RWPE1 (cell line): ENCODE data around the gene PCGF3.
"Not testable (repeated sequence)": the region's sequence is repeated elsewhere in the genome, so short reads cannot be mapped to it uniquely, and the experiment has no call there.

Experiments used
- CTCF ChIA-PET: fragments of 350-600 bp; sonication (Branson Sonifier 250); formaldehyde crosslinking; extraction: SDS; loops from one replicate; lab custom pipeline; 2021; lab: Yijun Ruan, JAX
- POLR2A ChIA-PET: fragments of 400-600 bp; formaldehyde crosslinking; extraction: SDS; loops from one replicate; lab custom pipeline; 2020; ENCODE audit warnings: antibody characterized with exemption; ENCODE audit not compliant: low non-redundant PET; lab: Yijun Ruan, JAX
- DNase-seq: peaks from one replicate; pipeline ENCODE4 v3.0.0; 2012; ENCODE audit warnings: low spot score
- H3K27ac ChIP-seq: fragments of 450-650 bp; 2 replicates; pipeline ENCODE4 v1.5.1; 2017
- CTCF ChIP-seq: fragments of 450-650 bp; conservative IDR thresholded peaks from 2 replicates; pipeline ENCODE4 v1.5.1; 2017; ENCODE audit warnings: low read depth, mild to moderate bottlenecking

PCGF3 gene

GRCh38 chr4:779555-779954, 73.9 kb downstream of the PCGF3 start:
- no peak for DNase-seq
- ChIA-PET POLR2A (interaction anchor here (1.0 kb wide), 1 partner anchor 153 kb away, joined by 5 read pairs; the partner anchor contains the start of gene TMEM175), CTCF (no interaction called here)
- TF ChIP-seq CTCF = no peak
- H3K27ac ChIP-seq = peak overlapping the region; percentile 33; the same call in 1 of the 2 replicates

- CTCF ChIA-PET, DNase-seq: not testable (repeated sequence)
- POLR2A ChIA-PET = interaction anchor here (1.0 kb wide), 1 partner anchor 152 kb away, joined by 5 read pairs; the partner anchor contains the start of gene TMEM175
- peak overlapping the region; percentile 90 for H3K27ac ChIP-seq
Observed at GRCh38 chr4:780255-780654, 74.6 kb downstream of the PCGF3 start.

GRCh38 chr4:780716-781492, 75.3 kb downstream of the PCGF3 start:
- TF ChIP-seq CTCF = no peak
- CTCF ChIA-PET = interaction anchor here (0.7 kb wide), 1 partner anchor 230 kb away, joined by 3 read pairs; no protein-coding TSS in a partner anchor
- POLR2A ChIA-PET = no interaction called here

GRCh38 chr4:781493-782216, 76.0 kb downstream of the PCGF3 start:
- ChIA-PET CTCF (no interaction called here), POLR2A (no interaction called here)
- H3K27ac ChIP-seq = peak overlapping the region; percentile 90
- TF ChIP-seq CTCF = no peak
- DNase-seq = peak; percentile 99

More at GRCh38 chr4:780716-781492, 75.3 kb downstream of the PCGF3 start:
- peak overlapping the region; percentile 90 for H3K27ac ChIP-seq
- DNase-seq = no peak

GRCh38 chr4:784401-785331, 79.0 kb downstream of the PCGF3 start:
- H3K27ac ChIP-seq = no peak overlapping the region
- POLR2A ChIA-PET = no interaction called here
- no peak for DNase-seq
- CTCF ChIA-PET = interaction anchor here (0.6 kb wide), 1 partner anchor 479 kb away, joined by 3 read pairs; no protein-coding TSS in a partner anchor
- no peak for TF ChIP-seq CTCF

GRCh38 chr4:785332-786073, 79.9 kb downstream of the PCGF3 start:
- ChIA-PET CTCF (no interaction called here), POLR2A (no interaction called here)
- DNase-seq = no peak

More at GRCh38 chr4:785332-786073, 79.9 kb downstream of the PCGF3 start:
- TF ChIP-seq CTCF = no peak
- H3K27ac ChIP-seq = no peak overlapping the region
